Esophagus muscularis mucosa (tissue), 3 donors: Measurements from ENCODE around the gene TRERF1.

Experiments used
- CTCF ChIP-seq, 3 experiments: fragments of 200-600 bp in 2 of 3; fragments of 450-650 bp in 1 of 3; sonication (generic) in 2 of 3; IDR thresholded peaks; one replicate each; pipeline ENCODE4 v1.5.1; 2017 to 2019; ENCODE audit warnings: antibody characterized with exemption in 3 of 3, mild to moderate bottlenecking in 2 of 3, moderate library complexity in 1 of 3
- POLR2A ChIP-seq: fragments of 450-650 bp; IDR thresholded peaks from one replicate; pipeline ENCODE4 v1.6.1; 2017; ENCODE audit warnings: antibody characterized with exemption, moderate library complexity, mild to moderate bottlenecking, low read depth
- POLR2AphosphoS5 ChIP-seq, 2 donors: sonication (generic); formaldehyde crosslinking; IDR thresholded peaks; one replicate each; pipeline ENCODE4 v1.6.1; 2017; ENCODE audit warnings: antibody characterized with exemption in 2 of 2

GRCh38 chr6:42321976-42322375 lies 129.8 kb downstream of the TRERF1 start:
- TF ChIP-seq POLR2AphosphoS5 (IDR thresholded peaks at IDR 0.05) (no peak), CTCF (IDR thresholded peaks at IDR 0.05) (no peak), POLR2A (no peak)
